Hematopoietic multipotent progenitor cell treated with erythropoietin and hydrocortisone succinate and interleukin-3 and kit ligand, for 6 days (in vitro differentiated cells): ENCODE data around the gene APBB2.
"Not testable (repeated sequence)": the region's sequence is repeated elsewhere in the genome, so short reads cannot be mapped to it uniquely, and the experiment has no call there.

Source experiments
- DNase-seq: peaks from one replicate; pipeline ENCODE4 v3.0.0-alpha.2; 2015

The APBB2 gene

DNA sequence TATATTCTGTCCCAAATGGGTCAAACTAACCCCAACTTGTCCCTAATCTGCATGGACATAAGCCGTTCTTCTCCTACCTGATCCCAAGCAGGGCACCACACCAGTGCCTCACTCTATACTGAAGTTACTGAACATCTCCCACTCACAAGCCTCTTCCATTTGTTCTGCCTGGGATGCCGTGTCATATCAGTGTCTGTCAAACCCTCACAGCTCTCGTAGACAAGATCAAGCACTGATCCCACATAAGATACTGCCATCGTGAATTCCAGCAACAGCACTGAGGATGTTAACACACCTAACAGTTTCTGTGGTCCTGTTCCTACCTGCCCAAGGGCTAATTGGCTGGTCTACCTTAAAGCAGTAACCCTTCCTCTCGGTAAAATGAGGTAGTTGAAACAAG, 162.1 kb downstream of the APBB2 start:
- DNase-seq = no peak

DNA sequence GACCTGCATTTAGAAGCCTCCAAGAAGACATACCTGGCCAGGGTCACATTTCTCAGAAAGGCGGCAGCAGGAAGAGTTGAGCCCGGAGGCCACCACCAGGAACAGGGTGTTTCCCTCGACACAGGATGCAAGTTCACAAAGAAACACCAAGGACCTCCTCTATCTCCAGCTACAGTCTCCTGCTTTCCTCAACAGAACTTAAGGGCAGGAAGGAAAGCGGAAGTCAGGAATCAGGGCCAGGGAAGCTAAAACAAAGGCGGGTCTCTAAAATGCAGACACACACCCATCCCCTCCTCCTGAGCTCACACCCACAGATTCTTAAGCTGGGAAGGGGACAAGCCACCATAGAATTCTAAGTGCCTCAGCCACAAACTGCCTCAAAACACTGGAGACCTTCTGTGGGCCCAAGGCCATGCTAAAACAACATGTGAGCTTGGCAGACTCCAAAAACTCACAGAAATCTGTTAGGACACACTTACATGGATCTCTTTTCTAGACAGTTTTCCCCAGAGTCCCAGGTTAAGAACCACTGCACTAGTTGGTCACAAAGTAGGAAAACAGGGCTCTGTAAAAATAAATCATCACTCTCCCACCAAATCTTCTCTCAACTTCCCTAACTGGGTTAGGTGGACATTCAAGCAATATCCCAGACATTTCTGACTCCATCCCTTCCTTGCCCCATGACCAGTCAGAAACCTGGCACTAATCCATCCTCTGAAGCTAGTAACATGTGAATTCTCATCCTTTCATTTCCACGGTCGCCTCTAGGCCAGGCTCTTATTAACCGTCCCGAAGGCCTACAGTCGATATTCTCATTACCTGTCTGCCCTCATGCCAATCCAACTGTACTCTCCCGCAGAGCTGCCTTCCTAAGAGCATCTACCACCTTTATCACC, 163.2 kb downstream of the APBB2 start:
- no peak for DNase-seq

DNA sequence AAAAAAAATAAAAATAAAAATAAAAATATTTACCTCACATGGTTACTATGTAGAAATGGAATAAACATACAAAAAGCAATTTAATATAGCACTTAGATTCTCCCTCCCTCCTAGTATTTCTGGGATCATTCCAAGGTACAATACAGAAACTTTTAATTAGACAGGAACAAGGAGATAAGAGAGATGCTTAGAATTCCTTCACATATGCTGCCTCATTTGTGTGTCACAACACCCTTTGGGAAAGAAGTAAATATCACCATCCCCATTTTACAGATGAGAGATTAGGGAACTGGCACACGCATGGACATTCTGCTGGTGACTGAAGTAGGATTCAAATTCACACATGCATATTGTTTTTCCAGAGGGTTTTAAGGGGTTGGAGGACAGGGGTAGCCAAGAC, 164.2 kb downstream of the APBB2 start:
- DNase-seq = no peak

DNA sequence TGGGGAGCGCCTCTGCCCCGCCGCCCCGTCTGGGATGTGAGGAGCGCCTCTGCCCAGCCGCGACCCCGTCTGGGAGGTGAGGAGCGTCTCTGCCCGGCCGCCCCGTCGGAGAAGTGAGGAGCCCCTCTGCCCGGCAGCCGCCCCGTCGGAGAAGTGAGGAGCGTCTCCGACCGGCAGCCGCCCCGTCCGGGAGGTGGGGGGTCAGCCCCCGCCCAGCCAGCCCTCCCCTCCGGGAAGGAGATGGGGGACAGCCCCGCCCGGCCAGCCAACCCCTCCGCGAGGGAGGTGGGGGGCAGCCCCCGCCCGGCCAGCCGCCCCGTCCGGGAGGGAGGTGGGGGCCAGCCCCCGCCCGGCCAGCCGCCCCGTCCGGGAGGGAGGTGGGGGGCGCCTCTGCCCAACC, 165.2 kb downstream of the APBB2 start:
- DNase-seq = not testable (repeated sequence)

DNA sequence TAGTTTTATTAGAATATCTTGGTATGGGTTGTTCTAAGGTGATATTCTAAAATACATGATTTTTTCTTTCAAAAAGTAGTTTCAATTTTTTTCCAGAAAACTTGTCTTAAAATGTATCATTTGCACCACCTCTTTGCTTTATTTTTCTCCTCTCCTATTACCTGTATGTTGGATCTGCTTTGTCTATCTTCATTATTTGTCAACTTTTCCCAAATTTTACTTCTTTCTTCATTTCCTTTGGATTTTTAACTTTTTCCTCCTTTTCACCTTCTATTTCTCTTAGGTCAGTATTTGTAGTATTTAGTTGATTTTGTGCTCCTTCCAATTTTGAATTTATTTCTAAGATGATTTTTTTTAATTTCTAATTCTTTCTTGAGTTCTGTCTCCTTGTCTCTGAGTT, 169.6 kb downstream of the APBB2 start:
- DNase-seq = no peak

DNA sequence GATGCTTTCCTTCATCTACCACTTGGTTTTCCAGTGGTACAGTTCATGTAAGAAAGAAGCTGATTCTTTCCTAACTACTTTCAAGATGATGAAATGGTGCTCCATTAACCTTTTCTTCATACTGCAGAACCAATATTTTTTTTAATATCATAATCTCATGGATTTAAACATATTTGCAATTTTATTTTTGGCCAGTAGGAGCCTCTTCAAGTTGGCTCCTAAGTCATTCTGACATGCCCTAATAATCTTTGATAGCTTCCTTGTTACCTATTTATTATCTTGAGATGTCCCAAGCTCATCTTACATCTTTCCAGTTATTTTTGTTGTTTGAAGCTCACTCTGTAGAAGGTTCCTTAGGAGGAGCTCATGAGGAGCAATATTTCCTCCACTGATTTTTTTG, 170.2 kb downstream of the APBB2 start:
- no peak for DNase-seq

DNA sequence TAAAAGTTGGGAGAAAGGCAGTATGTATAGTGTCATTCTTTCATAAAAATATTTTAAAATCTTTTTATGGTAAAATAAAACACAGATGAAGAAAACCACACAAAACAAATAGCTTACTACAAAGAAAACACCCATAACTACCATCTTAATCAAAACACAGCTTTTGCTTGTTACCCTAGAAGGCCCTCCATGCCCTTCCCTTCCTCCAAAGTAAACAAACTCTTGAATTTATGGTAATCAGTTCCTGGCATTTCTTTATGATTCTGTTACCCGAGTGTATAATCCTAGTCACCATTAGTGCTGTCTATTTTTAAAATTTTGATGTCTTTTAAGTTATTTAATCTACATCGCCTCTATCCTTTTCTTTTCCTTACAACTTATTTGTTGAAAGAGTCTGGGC, 170.9 kb downstream of the APBB2 start:
- no peak for DNase-seq

DNA sequence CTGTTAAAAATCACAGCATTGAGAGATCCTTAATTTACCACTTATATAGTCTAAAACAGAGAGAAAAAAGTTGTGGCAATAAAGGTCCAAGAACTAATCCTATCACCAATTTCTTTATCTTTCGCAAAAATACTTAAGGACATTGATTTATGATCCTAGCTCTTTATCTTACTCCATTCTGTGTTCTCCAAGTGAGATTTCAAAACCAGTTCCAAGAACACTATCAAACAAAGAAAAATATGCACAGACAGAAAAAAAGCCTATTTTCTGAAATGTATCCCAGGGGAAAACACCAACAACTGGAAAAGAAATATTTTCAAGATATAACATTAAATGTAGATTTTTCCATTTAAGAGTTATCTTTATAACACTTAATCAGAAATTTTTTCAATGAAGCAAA, 172.8 kb downstream of the APBB2 start:
- no peak for DNase-seq

DNA sequence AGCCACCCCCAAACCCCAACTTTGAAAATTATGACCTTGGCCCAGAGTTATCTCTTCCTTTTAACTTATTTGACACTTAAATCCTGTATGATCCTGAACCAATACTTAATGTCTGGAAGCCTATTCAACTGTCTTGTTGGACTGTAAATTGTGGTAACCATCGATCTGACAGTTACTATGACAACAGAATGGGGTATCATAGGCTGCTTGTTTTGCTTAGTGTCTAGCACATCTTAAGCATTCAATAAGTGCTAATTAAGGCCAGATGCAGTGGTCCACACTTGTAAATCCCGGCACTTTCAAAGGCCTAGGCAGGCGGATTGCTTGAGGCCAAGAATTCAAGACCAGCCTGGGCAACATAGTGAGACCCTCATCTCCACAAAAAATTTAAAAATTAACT, 175.0 kb downstream of the APBB2 start:
- DNase-seq = no peak

DNA sequence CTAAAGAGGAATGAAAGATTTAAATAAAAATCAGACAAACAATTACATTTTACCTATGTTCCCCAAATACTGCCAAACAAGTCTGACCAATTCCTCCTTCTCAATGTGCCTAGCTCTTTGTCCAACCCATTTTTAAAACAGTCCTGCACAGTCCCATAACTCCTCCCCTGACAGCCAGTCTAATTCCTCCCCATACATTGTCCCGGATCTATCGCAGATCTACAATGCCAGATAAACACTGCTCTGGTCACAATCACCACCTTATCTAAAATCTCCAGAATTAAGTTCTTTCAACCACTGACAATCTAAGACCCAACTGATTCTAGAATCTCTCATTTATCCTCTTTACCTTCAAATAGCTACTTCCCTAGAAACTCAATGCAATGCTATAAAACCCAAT, 176.0 kb downstream of the APBB2 start:
- DNase-seq = no peak

DNA sequence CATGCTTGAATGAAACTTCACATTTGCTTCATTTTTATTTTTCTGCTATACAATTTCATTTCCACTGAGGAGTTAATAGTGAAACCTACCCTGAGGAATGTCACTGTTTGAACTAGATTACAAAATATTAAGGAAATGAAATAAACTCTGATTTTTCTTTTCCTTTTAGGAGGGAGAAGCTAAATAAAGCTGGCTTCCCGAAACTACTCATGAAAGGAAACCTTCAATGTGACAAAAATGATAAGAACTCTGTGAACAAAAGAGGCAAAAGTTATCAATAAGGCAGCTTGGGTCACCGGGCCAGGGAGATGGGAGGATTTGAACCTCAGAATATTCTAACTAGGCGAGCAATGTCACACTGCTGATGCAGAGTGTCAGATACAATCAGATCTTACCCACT, 185.2 kb downstream of the APBB2 start:
- DNase-seq = no peak

DNA sequence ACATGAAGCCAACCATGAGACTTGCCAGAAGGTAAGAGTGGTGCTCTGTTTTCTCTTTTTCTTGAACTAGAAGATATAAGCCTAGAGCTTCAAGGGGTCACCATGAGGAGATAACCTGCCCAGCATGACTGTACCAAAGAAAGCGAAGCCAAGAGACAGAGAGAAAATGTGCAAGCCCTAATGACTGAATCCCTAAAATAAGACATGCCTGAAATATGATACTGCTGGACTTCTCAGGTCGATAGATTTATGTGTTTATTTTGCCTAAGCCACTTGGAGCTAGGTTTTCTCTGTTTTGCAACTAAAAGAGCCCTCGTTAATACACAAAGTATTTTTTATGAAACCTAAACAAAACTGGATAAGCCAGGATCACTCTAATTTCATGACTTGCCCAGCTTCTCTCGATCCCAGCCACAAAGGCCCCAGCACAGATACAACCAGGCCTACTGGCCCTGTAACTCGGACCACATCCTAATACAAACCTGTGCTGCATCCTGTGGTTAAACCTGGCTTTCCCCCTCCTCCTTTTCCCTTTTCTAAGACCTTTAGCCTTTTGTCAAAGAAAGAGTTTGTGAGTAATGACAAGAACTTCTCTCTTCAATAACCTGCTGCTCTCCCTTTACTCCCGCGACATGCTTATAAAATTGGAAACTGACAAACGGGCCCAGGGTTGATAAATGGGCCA, 185.8 kb downstream of the APBB2 start:
- DNase-seq = no peak

DNA sequence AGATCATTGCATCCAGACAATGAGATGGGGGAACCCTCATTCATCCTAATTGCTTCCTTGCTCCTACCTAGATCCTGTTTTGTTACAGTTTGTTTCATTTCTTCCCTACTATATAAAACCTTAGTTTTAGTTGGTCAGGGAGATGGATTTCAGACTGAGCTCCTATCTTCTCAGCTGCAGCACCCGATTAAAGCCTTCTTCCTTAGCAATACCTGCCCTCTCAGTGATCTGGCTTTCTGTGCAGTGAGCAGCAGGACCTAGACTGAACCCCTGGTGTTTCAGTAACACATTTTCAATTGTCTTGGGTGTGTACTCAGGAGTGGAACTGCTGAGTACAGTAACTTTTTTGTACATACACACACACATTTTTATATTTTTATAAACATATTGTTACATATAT, 187.4 kb downstream of the APBB2 start:
- no peak for DNase-seq

DNA sequence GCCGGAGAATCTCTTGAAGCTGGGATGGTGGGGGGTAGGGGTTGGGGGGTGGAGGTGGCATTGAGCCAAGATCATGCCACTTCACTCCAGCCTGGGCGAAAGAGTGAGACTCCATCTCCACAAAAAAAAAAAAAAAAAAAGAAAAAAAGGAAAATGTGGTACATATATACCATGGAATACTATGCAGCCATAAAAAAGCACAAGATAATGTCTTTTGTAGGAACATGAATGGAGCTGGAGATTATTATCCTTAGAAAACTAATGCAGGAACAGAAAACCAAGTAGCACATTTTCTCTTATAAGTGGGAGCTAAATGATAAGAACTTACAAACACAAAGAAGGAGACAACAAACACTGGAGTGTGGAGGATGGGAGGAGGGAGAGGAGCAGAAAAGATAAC, 188.5 kb downstream of the APBB2 start:
- no peak for DNase-seq

DNA sequence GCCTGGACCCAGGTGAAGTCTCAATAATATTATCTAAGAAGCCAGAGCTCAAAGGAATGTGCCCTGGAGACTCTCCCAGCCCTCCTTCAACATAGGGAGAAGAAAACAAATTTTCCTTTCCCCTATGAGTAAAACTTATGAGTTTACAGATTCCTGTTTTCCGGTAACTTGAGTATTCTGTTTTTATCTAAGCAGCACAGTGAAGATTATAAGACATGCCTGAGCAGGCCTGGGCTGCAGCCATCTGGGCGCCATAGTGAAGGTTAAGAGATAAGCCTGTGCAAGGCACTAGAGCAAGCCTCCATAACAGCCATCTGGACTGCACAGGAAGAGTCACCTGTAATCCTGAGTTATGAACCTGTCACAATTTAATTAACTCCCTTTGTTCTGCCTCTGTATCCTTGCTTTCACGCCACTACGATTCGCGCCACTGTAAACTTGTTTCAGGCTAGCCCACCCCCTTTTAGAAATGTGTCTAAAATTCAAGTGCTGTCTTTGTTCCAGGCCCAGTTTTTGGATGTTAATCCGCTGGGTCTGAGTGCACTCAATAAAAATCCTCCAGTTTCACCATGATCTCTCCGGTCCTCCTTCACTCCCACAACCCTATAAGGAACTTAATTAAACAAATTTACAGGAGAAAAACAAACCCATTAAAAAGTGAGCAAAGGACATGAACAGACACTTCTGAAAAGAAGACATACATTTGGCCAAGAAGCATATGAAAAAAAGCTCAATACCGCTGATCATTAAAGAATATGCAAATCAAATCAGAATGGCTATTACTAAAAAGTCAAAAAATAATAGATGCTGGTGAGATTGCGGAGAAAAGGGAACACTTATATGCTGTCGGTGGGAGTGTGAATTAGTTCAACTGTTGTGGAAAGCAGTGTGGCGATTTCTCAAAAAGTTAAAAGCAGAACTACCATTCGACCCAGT, 189.5 kb downstream of the APBB2 start:
- no peak for DNase-seq

DNA sequence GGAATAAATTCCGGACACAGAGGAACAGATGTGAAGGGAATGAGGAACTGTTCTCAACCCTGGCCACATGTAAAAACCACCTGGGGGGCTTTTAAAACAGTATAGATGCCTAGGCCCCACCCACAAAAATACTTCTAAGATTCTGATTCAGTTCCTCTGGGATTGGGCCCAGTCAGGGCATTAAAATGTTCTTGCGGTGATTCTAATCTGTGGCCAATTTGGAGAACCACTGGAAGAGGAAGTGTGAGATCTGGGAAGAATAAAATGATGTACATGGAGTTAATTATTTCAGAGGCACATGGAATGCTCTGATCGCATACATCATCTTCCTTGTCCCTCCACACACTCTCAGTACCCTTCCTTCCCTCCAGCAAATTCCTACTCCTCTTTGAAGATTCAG, 192.2 kb downstream of the APBB2 start:
- no peak for DNase-seq

DNA sequence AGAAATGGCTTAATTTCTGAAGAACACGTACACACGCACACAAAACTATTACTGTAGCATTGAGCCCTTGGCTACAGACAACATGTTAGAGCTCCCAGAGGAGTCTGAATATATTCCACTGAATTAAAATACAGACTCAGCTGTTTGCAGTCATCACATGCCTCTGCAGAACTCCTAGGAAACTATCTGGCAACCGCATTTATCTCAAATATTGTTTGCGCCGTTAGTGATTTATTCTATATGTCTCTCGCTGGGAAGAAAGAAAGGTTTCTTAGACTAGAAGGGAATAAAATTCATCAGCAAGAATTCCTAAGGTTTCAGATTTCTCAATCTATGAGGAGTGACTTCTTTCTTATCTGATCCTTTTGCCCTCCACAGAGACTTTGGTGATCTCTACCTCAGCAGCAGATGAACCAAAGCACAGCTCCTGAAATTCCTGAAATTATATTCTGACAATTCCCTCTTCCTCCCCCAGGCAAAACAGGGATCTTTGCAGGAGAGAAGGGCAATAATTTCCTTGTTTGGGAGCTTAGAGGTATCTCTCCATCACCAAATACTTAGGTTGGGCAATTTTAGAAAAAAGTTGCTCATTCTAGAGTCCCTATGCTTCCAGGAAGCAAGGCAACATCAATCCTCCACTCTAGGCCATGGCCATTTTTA, 199.2 kb downstream of the APBB2 start:
- no peak for DNase-seq

DNA sequence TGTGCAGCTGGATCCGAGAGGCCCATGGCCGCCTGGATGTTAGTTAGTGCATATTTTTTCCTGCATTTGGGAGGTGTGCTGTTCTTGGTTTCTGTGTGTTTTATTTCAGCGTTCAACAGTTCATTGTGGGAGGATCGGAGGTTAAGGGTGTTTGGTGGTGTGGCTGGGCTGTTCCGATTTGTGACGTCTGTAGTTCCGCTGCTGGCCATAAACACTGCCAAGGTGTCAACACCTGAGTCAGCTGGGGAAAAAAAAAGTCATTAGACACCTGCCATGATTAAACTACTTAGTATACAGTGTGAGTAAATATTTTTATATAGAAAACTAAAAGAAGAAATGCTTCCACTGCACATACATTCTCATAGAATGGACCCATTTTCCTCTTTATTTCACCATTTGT, 200.2 kb downstream of the APBB2 start:
- no peak for DNase-seq

DNA sequence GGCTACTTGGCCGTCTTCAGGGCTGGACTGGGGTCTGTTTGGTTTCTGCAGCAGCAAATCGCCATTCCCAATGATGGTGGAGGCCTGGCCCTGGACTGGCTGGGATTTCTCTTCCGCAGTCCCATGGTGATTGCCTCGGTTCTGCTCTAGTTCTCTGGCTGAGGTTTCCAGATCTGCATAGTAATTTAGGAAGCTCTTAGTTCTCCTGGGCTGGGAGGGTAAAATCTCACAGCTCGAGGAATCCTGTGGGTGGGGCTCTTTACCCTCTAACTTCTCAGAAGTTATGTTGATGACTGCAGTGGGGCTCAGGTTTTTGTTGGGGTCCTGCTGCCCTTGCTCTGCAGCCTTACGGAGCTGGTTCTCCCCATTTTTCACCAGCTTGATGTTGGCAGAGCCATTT, 200.6 kb downstream of the APBB2 start:
- DNase-seq = no peak

DNA sequence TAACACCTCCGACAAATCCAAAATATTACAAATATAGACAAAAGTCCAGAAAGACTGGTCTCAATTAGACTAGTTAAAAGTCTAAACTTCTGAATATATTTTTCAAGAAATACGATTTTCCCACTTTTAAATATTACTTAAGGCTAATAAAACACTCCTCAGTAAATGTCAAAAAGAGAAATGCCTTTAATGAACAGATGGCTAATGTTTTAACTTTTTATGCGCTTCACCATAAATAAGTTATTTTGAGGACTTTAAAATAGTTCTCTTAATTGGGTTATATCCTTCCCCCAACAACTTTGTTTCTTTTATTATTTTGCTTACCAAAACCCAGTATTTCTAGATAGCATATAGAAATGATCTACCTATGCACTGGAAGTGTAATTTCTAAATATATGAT, 201.4 kb downstream of the APBB2 start:
- no peak for DNase-seq

DNA sequence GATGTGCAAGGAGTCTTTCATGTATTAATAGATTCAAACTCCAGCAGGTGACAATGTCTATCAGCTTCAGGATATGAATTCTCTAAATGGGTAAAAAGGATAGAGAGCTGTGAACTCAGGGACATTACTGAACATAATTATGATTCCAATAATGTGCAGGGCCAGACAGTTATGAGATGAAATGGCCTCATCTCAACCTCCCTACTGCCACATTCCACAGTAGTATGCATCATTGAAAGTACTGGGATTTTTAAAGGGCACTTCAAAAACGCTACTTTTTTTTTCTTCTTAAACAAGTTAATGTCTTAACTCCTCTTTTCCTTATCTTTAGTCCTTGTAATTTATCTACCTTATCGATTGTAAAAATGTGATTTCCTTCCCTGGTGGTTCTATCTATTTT, 202.0 kb downstream of the APBB2 start:
- no peak for DNase-seq

DNA sequence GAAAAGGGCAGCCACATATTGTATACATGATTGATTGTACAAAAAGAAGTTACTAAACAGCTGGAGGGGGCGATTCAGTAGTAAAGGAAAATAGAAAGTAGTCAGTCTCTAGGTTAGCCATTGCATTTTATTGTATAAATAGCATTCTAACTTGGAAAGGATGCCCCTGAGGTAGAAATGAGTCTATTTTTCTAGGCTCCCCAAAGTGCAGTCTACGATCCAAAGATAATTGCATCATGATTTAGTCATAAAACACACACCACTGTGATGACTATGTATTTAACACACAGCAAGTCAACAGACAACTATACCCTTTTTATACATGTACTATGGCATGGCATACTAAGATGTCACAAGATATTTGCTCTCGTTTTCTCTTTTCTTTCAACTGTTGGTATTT, 204.9 kb downstream of the APBB2 start:
- no peak for DNase-seq

DNA sequence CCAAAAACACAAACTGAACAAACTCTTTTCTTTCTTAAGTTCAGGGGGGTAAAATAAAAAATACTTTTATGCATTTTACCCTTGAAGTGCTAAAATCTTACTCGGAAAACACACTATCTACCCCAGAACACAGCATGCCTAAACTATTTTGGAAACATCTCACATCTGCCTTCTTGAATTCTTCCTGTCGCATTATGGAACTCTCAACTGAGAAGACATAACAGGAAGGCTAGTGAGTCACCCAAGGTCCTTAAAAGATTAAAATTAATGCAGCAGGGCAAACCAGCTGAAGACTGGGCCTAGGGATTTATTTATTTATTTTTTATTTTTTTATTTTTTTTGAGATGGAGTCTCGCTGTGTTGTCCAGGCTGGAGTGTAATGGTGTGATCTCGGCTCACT, 208.2 kb downstream of the APBB2 start:
- DNase-seq = no peak
